IPS-20b (cell line): ENCODE data around the gene DYNC2LI1.
"Not testable (repeated sequence)": the region's sequence is repeated elsewhere in the genome, so short reads cannot be mapped to it uniquely, and the experiment has no call there.

Experiments used
- H3K27ac ChIP-seq: one replicate; pipeline ENCODE4 v1.5.1; 2013; ENCODE audit warnings: low read length
- H3K27me3 ChIP-seq: 2 replicates; pipeline ENCODE4 v1.6.1; 2013; ENCODE audit warnings: mild to moderate bottlenecking, low read length, inconsistent platforms; ENCODE audit not compliant: insufficient read depth
- H3K36me3 ChIP-seq: 2 replicates; pipeline ENCODE4 v1.6.1; 2013; ENCODE audit warnings: low read depth, mild to moderate bottlenecking, inconsistent platforms, low read length, moderate library complexity; ENCODE audit not compliant: insufficient read depth
- H3K4me1 ChIP-seq: 2 replicates; pipeline ENCODE4 v1.6.1; 2013; ENCODE audit warnings: mild to moderate bottlenecking, control low read depth, inconsistent platforms, low read length, moderate library complexity; ENCODE audit not compliant: insufficient read depth
- H3K4me3 ChIP-seq: 2 replicates; pipeline ENCODE4 v1.5.1; 2013; ENCODE audit warnings: mild to moderate bottlenecking, low read length, inconsistent platforms
- H3K9ac ChIP-seq: 2 replicates; pipeline ENCODE4 v1.6.1; 2013; ENCODE audit warnings: low read depth, mild to moderate bottlenecking, inconsistent platforms, low read length, moderate library complexity
- H3K9me3 ChIP-seq: 2 replicates; pipeline ENCODE4 v1.6.1; 2013; ENCODE audit warnings: mild to moderate bottlenecking, low read depth, low read length, inconsistent platforms; ENCODE audit not compliant: insufficient read depth

DYNC2LI1 gene

GRCh38 chr2:43773876-43774613 lies at the start of gene DYNC2LI1:
TSS of gene DYNC2LI1 (plus strand) at chr2:43774039. CDS start at chr2:43774139, 100 bp downstream.
- H3K4me3 ChIP-seq, result peak within 1 kb of the TSS; percentile 79
- peak within 1 kb of the TSS; percentile 77; the same call in 1 of the 2 replicates for H3K9ac ChIP-seq
- H3K27ac ChIP-seq, result no peak within 1 kb of the TSS

GRCh38 chr2:43724728-43725526 lies 48.9 kb upstream of the DYNC2LI1 start:
- peaks cover 11% of the 10 kb centered on the region for H3K4me1 ChIP-seq
- H3K9me3 ChIP-seq, result no peaks in the 10 kb centered on the region
- no peaks in the 10 kb centered on the region for H3K36me3 ChIP-seq
- no peak overlapping the region for H3K9ac ChIP-seq
- H3K27ac ChIP-seq, result no peak overlapping the region
- H3K27me3 ChIP-seq, result no peaks in the 10 kb centered on the region
- H3K4me3 ChIP-seq, result no peak overlapping the region

More at GRCh38 chr2:43773876-43774613, at the start of gene DYNC2LI1:
- H3K27me3 ChIP-seq, result no peaks in the 10 kb centered on the region
- no peaks in the 10 kb centered on the region for H3K9me3 ChIP-seq
- H3K36me3 ChIP-seq, result no peaks in the 10 kb centered on the region
- H3K4me1 ChIP-seq, result no peaks in the 10 kb centered on the region

DNA sequence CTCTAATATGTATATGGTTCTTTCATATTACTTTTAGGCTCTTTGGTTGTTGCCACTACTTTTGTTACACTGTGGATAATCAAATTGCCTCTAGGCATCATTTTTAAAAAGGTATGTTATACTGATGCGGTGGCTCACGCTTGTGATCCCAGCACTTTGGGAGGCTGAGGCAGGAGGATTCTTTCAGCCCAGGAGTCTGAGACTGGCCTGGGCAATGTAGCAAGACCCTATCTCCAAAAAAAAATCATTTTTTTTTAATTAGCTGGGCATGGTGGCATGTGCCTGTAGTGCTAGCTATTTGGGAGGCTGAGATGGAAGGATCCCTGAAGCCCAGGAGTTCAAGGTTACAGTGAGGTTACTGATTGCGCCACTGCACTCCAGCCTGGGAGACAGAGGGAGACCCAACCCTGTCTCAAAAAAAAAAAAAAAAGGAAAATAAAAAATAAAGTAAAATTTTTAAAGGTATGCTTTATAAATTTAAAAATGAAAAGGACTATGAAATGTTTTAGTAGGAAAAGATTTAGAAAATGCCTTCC lies 48.1 kb upstream of the DYNC2LI1 start:
- Histone ChIP-seq H3K27me3 (no peaks in the 10 kb centered on the region), H3K4me3 (no peak overlapping the region), H3K36me3 (no peaks in the 10 kb centered on the region), H3K9ac (no peak overlapping the region), H3K4me1 (peaks cover 11% of the 10 kb centered on the region), H3K9me3 (no peaks in the 10 kb centered on the region), H3K27ac (no peak overlapping the region)

DNA sequence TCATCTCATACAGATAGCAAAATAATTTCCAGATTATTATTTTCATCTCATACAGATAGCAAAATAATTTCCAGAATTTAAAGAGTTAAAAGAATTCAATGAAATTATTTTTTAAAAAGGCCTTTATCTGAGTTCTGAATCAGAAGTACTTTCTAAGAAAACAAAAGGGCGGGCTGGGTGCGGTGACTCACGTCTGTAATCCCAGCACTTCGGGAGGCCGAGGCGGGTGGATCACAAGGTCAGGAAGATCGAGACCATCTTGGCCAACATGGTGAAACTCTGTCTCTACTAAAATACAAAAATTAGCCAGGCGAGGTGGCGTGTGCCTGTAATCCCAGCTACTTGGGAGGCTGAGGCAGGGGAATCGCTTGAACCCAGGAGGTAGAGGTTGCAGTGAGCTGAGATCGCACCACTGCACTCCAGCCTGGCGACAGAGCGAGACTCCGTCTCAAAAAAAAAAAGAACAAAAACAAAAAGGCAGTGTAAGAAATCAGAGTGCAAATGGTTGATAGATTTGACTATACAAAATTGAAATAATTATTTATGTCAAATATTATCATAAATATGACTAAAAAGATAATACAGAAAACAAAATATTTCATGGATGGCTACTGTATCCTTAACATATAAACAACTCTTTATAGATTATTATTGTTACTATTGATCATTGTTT lies 46.7 kb upstream of the DYNC2LI1 start:
- not testable (repeated sequence) for H3K4me3 ChIP-seq, H3K9me3 ChIP-seq, H3K9ac ChIP-seq, H3K27ac ChIP-seq, H3K36me3 ChIP-seq, H3K27me3 ChIP-seq
- peaks cover 11% of the 10 kb centered on the region for H3K4me1 ChIP-seq

DNA sequence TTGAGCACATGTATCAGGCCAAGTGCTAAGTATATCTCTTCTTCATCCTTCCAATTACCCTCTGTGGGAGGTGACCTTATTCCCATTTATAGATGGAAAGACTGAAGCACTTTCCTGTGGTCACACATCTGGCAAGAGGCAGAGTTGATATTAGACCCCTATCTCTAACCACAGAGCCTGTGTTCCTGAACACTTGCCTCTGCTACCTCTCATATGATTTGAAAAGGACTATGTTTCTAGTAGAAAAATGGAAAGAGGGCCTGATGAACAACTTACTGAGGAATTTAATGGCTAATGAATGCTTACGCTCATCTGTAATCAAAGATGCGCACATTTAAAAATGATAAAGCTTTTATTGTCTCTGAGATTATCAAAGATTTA lies 46.2 kb upstream of the DYNC2LI1 start:
- no peaks in the 10 kb centered on the region for H3K27me3 ChIP-seq
- H3K4me1 ChIP-seq, result peaks cover 11% of the 10 kb centered on the region
- H3K27ac ChIP-seq, result no peak overlapping the region
- H3K9ac ChIP-seq, result no peak overlapping the region
- no peak overlapping the region for H3K4me3 ChIP-seq
- H3K36me3 ChIP-seq, result no peaks in the 10 kb centered on the region
- H3K9me3 ChIP-seq, result no peaks in the 10 kb centered on the region

- Histone ChIP-seq H3K9me3 (no peaks in the 10 kb centered on the region), H3K4me3 (peak overlapping the region; percentile 44), H3K27me3 (no peaks in the 10 kb centered on the region), H3K9ac (no peak overlapping the region), H3K4me1 (peaks cover 11% of the 10 kb centered on the region), H3K36me3 (no peaks in the 10 kb centered on the region), H3K27ac (no peak overlapping the region)
These were observed 44.2 kb upstream of the DYNC2LI1 start for GRCh38 chr2:43729491-43730174.

DNA sequence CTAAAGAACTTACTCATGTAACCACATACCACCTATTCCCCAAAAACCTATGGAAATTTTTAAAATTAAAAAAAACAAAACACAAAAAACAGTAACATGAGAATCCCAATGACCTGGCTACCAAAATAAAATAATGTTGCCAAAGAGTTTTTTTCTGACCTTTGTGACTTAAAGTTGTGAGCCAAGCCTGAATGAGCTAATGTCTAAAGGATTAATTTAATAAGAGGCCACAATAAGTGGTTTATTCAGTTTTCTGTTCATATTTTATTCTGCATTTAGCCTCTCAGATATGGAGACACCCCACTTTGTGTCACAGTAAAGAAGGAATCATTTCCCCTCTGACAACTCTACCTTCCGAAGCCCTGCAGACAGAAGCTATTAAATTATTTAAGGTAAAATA lies 42.6 kb upstream of the DYNC2LI1 start:
- Histone ChIP-seq H3K9me3 (no peaks in the 10 kb centered on the region), H3K36me3 (no peaks in the 10 kb centered on the region), H3K27me3 (no peaks in the 10 kb centered on the region), H3K4me3 (no peak overlapping the region), H3K4me1 (peaks cover 7% of the 10 kb centered on the region), H3K9ac (no peak overlapping the region), H3K27ac (no peak overlapping the region)

DNA sequence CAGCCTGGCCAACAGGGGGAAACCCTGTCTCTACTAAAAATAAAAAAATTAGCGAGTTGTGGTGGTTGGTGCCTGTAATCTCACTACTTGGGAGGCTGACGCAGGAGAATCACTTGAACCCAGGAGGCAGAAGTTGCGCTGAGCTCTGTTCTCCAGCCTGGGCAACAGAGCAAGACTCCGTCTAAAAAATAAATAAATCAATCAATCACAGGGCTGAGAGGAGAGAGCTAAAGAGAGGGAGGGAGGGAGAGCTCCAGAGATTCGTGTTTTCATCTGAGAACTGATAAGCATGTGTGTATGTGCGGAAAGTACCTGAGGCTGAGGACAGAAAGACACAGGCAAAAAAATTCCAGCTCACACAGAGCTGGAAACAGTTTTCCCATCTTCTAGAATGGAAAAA lies 37.2 kb upstream of the DYNC2LI1 start:
- Histone ChIP-seq H3K27me3 (no peaks in the 10 kb centered on the region), H3K9ac (no peak overlapping the region), H3K4me1 (no peaks in the 10 kb centered on the region; the same call in 1 of the 2 replicates), H3K9me3 (no peaks in the 10 kb centered on the region), H3K36me3 (no peaks in the 10 kb centered on the region), H3K4me3 (no peak overlapping the region), H3K27ac (no peak overlapping the region)

DNA sequence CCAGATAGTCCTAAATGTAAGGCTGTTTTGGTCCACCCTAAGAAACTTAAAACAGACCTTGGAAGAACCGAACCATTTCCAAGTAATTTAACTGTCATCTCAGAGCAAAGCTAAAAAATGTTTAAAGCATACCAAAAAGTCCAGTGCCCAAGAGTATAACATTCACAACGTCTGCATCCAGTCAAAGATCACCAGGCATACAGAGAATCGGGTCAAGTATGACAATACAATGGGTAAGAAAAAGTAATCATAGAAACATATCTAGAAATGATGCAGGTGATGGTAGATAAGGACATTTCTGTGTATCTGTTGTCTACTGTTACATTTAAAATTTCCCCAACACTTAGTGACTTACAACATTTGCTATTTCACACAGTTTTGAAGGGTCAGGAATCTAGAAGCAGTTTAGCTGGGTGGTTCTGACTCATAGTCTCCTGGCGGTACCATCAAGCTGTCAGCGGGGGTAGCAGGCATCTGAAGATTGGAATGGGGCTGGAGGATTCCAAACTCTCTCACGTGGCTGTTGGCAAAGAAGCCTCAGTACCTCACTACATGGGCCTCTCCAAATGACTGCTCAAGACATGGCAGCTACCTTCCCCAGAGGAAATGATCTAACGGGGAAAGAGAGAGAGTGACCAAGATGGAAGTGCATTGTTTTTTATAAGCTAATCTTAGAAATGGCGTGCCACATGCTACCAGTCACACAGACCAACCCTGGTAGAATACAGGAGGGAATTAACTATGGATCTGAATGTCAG lies 36.6 kb upstream of the DYNC2LI1 start:
- H3K4me3 ChIP-seq, result no peak overlapping the region
- no peaks in the 10 kb centered on the region for H3K9me3 ChIP-seq
- H3K36me3 ChIP-seq, result no peaks in the 10 kb centered on the region
- H3K9ac ChIP-seq, result no peak overlapping the region
- H3K27ac ChIP-seq, result no peak overlapping the region
- H3K27me3 ChIP-seq, result no peaks in the 10 kb centered on the region
- no peaks in the 10 kb centered on the region; the same call in 1 of the 2 replicates for H3K4me1 ChIP-seq

DNA sequence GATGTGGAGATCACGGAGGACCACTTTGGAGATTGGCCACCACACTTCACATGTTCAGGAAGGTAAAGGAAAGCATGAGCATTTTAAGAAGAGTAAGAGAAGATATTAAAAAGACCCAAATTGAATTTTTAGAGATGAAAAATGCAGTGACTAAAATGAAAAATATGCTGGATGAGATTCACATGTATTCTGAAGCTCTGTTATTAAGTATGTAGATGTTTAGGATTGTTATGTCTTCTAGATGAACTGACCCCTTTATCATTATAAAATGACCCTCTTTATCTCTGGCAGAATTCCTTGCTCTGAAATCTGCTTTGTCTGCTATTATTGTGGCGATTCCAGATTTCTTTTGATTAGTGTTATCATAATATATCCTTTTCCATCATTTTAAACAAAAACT lies 36.0 kb upstream of the DYNC2LI1 start:
- Histone ChIP-seq H3K36me3 (no peaks in the 10 kb centered on the region), H3K27ac (no peak overlapping the region), H3K9ac (no peak overlapping the region), H3K4me1 (no peaks in the 10 kb centered on the region; the same call in 1 of the 2 replicates), H3K9me3 (no peaks in the 10 kb centered on the region), H3K27me3 (no peaks in the 10 kb centered on the region), H3K4me3 (no peak overlapping the region)
